ENCODE measurements around the gene RNF213.
"Not testable (repeated sequence)": the region's sequence is repeated elsewhere in the genome, so short reads cannot be mapped to it uniquely, and the experiment has no call there.

Gene RNF213

GRCh38 chr17:80396157-80397033 is 135.7 kb downstream of the RNF213 start:
- DNase-seq, result no peak

- DNase-seq, result no peak
Measured at GRCh38 chr17:80397034-80397387, 136.4 kb downstream of the RNF213 start.

DNA sequence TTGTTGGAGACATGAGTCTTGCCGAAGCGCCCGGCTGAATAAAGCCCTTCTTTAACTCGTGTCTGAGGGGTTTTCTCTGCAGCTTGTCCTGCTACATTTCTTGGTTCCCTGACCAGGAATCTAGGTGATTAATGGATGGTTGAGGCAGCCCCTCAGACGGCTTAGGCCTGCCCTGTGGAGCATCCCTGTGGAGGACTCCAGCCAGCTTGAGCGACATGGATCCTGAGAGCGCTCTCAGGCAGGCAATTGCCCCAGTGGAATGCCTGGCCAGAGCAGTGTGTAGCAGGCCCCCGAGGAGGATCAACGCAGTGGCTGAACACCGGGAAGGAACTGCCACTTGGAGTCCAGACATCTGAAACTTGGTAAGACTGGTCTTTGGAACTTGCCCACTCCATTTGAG is 137.0 kb downstream of the RNF213 start:
- DNase-seq, result no peak

- DNase-seq, result not testable (repeated sequence)
Measured at GRCh38 chr17:80401086-80401485, 140.4 kb downstream of the RNF213 start.

DNA sequence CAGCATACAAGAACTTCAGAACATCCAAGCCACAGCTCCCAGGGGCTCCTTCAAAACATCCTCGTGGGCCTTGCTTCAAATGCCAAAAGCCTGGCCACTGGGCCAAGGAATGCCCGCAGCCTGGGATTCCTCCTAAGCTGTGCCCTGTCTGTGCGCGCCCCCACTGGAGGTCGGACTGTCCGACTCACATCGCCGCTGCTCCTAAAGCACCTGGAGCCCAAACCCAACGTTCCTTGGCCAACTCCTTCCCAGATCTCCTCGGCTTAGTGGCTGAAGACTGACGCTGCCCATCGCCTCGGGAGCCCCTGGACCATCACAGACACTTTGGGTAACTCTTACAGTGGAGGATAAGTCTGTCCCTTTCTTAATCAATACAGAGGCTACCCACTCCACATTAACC is 141.4 kb downstream of the RNF213 start:
- not testable (repeated sequence) for DNase-seq

DNA sequence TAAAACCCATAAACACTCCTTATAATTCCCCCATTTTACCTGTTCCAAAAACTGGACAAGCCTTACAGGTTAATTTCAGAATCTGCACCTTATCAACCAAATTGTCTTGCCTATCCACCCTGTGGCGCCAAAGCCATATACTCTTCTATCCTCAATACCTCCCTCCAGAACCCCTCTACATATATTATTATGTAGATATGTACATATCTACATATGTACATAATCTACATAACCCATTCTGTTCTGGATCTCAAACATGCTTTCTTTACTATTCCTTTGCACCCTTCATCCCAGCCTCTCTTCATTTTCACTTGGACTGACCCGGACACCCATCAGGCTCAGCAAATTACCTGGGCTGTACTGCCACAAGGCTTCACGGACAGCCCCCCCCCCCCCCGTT is 142.3 kb downstream of the RNF213 start:
- no peak for DNase-seq

DNA sequence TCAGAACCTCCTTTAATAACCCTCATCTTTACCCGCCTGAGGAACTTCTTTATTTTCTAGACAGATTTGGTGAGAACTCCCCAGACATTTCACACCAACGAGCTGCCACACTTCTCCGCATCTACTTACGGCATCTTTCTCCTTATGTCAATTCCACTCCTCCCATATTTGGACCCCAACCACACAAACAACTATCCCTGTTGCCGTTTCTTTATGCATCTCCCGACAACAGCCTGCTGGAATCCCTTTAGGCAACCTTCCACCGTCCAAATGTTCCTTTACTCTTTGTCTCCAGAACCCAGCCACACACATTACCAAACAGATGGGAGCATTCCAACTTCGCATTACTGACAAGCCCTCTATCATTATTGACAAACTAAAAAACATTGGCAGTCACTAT is 145.5 kb downstream of the RNF213 start:
- no peak for DNase-seq

GRCh38 chr17:80407917-80408316 is 147.3 kb downstream of the RNF213 start:
- DNase-seq, result not testable (repeated sequence)

DNA sequence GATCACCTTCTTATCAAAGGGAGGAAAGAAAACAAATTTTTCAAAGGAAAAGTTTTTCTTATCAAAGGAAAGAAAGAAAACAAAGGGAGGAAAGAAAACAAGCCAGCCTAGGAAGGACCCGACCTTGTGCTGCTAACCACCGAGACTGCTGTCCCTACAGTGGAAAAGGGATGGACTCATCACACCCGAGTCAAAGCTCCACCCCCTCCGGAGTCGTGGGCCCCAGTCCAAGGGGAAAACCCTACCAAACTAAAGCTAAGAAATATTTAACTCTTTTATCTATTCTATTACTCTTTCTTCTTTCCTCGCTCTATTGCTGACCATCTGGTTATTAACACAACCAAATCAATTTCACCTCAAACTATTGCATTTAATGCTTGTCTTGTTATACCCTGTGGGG is 148.2 kb downstream of the RNF213 start:
- DNase-seq, result no peak

DNA sequence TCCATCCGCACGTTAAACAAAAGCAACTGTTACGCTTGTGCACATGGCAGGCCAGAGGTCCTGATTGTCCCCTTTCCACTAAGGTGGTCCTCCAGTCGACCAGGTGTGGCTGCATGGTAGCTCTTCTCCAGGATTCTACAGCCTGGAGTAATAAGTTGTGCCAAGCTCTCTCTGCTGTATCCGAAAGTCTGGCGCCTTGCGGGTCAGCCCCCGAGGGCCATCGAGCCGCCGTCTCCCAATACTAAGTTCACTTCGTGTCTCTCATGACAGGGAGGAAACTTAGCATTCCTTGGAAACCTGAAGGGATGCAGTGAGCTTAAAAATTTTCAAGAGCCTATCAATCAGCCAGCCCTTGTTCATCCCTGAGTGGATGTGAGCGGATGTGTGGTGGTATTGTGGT is 149.0 kb downstream of the RNF213 start:
- DNase-seq, result no peak

- not testable (repeated sequence) for DNase-seq
Measured at GRCh38 chr17:80410441-80411087, 149.9 kb downstream of the RNF213 start.

GRCh38 chr17:80413771-80414507 is 153.3 kb downstream of the RNF213 start:
- no peak for DNase-seq

- no peak for DNase-seq
Measured at GRCh38 chr17:80414508-80414802, 153.8 kb downstream of the RNF213 start.

DNA sequence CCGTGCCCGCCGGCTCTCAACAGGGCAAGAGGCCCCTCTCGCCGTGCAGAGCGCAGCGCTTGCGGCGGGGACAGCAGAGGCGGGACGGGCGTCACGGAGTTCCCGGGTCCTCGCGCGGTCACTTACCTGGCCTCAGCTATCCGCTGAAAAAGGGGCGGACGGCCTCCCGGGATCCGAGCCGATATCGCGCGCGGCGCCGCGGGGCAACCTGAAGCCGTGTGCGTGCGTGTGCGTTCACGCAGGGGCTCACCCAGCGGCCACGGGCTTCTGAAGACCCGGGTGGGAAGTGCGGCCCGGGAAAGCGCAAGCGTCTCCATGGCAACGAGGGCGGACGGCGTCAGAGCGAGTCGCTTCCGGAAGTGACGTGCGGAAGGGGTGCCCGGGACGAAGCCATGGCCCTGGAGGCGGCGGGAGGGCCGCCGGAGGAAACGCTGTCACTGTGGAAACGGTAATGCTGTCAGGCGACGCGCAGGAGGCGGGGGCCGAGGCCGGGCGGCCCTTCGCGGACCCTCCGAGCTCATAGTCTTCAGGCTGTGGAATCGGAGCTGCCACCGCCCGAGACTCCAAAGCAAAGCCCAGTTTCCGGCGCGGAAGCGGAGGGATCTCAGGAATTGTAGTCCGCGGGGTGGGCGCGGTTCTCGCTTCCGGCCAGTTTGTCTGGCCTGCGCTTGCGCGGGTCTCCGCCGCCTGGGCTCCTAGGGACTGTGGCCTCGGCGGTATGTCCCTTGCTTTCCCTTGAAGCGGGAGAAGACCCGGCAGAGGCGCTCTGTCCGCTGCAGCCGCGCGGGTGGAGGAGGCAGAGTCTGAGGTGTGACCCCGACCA is 154.4 kb downstream of the RNF213 start, which contains the start of gene ENDOV:
Gene ENDOV (plus strand): TSS at position 365 of the 823 bp plus-strand sequence. CDS start 28 bp downstream, at position 393.
- DNase-seq, result peak; percentile 89

- DNase-seq, result no peak
Measured at GRCh38 chr17:80415626-80416137, 155.0 kb downstream of the RNF213 start.

DNA sequence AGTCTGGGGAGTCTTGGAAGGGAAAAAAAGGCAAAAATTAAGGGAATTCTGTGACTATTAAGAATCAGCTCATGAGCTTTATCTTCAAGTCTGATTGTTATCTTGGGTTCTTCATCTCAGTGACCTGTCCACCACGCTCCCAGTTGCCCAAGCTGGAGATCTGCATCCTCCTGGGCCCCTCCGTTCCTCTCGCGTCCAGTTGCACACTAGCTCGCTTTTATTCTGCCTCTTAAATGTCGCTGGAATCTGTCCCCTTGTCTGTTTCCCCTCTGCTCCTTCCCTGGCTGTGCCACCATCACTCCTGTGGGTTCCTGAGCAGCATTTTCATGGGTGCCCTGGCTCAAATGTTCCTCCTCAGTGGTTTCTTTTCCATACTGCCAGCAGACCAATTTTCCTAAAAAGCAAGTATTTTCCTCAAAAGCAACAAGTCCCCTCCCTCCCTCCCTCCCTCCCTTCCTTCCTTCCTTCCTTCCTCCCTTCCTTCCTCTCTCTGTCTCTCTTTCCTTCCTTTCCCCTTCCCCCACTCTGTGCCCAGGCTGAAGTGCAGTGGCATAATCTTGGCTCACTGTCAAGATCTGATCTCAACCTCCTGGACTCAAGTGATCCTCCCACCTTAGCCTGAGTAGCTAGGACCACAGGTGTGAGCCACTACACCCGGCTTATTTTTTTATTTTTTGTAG is 155.7 kb downstream of the RNF213 start:
- no peak for DNase-seq

DNA sequence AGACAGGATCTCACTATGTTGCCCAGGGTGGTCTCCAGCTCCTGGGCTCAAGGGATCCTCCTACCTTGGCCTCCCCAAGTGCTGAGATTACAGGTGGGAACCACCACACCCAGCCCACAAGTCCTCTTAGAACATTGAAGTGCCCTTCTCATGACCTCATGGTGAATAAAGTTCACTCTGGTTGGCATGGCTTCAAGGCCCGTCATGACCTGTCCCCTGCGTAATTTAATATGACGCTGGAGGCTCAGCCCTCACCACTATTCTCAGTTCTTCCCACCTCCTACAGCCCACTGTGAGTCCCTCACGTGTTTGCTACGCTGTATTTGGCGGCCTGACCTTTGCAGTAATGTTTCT is 156.3 kb downstream of the RNF213 start:
- no peak for DNase-seq

- no peak for DNase-seq
Measured at GRCh38 chr17:80418589-80418988, 157.9 kb downstream of the RNF213 start.

DNA sequence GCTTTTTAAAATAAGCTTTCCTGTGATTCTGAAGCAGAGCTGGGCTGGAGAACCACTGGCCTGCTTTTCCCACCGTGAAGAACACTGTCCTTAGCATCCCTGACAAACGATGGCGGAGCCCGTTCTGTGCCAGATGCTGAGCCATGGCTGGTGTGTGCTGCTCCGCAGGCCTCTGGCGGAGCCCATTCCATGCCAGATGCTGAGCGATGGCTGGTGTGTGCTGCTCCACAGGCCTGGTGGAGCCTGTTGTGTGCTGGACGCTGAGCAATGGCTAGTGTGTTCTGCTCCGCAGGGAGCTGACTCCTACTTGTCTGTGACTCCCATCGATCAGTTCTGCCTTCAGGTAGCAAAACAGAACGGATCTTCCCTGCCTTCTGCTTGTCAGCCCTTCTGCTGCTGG is 158.6 kb downstream of the RNF213 start:
- DNase-seq, result no peak

DNA sequence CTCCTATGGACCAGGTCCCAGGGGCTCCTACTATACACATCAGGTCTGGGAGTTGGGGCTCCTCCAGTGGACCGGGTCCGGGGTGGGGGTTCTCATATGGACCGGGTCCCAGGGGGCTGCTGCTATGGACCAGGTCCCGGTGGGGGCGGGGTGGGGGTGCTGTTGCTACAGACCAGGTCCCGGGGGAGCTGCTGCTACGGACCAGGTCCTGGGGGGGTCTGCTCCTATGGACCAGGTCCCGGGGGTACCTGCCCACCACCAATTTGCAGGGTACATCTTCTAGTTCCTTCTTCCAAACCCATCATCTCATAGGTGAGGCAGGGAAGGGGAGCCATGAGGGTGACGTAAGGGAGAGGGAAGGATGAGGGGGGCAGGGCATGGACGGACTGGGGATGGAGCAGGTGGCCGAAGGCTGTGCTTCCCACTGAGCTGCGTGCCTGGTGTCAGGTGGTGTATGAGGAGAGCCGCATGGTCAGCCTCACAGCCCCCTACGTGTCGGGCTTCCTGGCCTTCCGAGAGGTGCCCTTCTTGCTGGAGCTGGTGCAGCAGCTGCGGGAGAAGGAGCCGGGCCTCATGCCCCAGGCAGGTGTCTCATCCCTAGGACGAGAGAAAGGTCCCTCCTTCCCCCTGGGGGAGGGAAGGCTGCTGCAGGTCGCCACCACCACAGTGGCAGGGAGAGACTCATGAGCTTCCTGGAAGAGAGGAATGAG is 160.9 kb downstream of the RNF213 start:
- DNase-seq, result no peak

DNA sequence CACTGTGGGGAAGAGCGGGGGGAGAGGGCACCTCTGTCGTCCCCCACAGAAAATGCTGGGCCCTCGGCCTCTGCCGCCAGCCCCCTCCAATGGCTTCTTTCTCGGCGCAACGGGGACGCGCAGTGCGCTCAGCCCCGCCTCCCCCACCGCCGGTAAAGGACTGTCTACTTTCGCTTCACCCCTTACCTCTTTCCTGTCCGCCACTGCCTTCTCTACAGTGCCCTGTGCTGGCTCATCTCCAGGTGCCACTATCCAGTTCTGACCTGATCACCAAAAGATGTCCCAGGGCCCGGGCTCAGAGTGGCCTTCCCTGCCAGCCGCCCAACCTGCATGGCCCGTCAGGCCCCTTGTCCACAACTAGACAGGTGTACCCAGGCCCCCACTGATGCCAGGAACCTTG is 161.6 kb downstream of the RNF213 start:
- no peak for DNase-seq

GRCh38 chr17:80422981-80423380 is 162.3 kb downstream of the RNF213 start:
- no peak for DNase-seq
